GM19043 (cell line): ENCODE results near the gene PLEKHG2.

Source experiments
- ATAC-seq: cut with Tn5 transposase; IDR thresholded peaks from one replicate; pipeline ENCODE4 v1.9.1; 2021; ENCODE audit warnings: low read depth; ENCODE audit not compliant: unreplicated experiment

The PLEKHG2 gene

DNA sequence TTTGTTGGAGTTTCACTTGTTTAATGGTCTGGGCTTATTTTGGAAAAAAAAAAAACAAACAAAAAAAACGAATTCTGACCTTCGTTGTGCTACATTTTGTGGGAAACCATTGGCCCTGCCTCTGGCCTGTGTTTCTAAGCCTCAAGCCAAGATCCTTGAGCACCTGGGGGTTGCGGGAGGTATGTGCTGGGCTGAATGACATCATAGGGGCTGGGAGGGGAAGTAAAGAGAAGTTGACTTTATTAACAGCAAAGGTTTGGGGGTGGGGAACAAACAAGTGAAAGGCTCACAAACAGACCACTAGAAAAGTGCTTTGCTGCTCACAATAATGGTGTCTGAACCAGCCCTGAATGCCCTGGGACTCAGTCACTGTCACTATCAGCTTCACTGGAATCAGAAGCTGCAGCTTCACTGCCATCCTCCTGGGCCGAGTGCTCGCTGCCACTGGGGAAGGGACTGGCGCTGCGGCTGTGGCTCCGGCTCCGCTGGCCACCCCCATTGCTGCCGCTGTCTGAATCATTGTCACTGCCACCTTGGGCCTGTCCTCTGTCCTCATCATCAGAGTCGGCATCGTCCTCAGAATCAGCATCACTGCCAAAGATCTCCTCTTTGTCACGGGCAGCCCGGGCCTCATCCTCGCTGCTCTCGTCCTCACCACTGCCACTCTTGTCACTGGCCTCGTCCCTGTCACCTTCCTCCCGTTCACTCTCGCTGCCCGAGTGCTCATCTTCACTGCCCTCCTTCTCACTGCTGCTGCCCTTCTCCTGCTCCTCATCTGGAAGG is 26.6 kb upstream of the PLEKHG2 start:
- no peak for ATAC-seq

DNA sequence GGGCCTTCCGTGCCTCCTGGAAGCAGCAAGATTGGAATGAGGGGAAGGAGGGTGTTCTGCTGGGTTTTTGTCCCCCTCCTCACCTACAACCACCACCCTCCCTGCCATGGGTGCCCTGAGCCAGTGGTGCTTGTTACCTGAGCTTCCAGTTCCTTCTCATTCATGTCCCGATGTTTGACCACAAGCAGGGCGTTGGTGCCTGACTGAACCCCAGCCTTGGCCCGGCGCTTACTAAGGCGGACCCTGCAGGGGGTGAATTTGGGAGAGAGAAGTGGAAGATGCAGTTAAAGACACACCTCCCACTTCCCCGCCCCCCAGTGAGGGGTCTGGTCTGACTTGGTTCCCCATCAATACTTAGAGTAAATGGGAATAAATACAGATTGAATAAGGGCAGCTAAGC is 25.9 kb upstream of the PLEKHG2 start:
- ATAC-seq: no peak

DNA sequence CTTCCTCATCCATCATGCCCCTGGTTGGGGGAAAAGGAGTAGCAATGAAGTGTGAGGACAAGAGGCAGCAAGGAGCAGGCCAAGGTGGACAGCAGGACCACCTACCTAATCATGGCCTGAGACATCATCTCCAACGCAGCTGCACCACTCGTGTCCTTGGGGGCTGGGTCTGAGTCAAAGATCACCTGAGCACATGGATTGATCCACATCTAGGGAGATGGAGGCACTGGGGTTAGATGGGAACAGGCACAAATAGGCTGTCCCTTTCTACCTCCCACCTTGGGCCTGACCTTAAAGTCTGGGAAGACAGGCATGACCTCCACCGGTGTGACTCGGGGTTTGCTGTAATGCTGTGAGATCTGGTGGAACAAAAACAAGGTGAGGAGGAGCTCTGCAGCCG is 23.8 kb upstream of the PLEKHG2 start:
- no peak for ATAC-seq

DNA sequence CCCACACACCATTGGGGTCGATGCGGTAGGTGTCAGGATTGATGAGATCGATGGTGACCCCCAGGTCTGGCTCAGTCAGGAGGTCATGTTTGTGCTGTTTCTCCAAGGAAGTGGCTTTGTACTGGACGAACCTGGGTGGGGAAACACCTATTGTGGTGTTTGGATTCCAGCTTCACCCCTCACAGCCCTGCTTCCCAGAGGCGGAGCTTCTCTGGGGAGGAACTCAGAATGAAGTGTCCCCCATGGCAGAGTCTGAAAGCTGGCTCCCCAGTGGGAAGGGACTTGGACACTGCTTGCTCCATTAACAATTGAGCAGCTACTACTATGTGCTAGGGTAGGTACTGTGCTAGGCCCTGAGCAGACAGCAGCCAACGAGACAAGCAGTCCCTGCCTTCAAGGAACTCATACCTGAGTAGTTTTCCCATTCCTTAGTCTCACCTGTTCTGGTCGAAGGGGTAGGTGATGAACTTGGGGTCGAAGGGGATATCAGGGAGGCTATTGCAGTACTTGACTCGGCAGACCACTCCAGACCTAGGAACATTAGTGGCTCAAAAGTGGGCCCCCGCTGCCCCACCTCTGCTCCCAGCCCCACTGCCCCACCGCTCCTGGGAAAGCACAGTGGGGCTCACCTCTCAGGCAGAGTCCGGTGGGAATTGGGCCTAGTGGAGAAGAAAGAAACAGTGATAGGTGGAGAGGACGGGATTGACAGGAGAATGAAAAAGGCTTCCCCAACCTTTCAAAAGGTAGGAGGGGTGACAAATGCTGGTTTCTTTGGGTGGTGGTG is 22.6 kb upstream of the PLEKHG2 start:
- no peak for ATAC-seq

DNA sequence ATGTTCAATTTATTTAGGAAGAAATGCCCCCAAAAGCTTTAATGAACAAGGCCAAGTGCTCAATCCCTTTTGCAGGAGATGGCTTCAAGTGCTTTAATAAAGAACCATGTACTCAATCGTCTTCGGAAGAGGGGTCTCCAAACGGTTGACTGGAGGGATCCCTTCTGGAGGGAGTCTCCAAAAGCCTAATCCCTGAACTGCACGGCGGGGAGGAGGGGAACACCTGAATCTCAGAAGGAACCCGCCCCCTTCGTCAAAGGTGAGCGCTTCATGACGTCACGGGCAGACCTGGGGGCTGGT is 22.1 kb upstream of the PLEKHG2 start:
- no peak for ATAC-seq

DNA sequence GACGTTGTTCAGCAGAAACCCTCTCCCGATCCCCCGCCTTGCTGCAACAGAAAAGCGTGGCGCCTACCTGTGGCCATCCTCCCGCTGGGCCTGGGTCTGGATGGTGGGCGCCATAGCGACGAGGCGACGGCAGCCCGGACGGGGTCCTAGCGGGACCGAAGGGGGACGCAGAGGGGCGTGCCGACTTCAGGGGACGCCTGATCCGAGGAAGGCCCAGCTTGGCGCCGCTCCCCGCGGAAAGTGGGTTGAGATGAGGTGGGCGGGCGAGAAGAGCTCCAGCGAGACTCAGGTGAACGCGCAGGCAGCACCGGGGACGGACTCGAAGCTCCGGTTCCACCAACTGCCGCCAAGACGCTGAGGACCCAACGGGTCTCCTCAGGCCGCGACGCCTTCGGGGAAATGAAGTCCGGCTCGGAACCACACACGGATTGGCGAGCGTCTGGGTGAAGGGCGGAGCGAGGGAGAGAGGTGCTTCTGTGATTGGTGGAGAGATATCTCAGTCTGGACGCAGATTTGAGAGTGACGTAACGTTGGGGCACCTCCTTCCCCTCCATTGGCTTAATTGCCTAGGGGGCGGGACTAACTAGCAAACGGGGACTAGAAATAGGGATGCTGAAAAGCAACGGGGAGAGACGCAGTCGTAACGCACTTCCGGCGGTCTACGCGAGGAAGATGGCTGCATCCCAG is 21.6 kb upstream of the PLEKHG2 start, which contains the start of the genes MED29 and PAF1:
Gene MED29, plus strand, starts transcription at position 628 of the 687 bp plus-strand sequence. Its CDS starts 45 bp downstream, at position 673.
Gene PAF1, minus strand, starts transcription at position 356 of the 687 bp plus-strand sequence. Its CDS starts 242 bp downstream, at position 114.
- peak; percentile 78 for ATAC-seq

DNA sequence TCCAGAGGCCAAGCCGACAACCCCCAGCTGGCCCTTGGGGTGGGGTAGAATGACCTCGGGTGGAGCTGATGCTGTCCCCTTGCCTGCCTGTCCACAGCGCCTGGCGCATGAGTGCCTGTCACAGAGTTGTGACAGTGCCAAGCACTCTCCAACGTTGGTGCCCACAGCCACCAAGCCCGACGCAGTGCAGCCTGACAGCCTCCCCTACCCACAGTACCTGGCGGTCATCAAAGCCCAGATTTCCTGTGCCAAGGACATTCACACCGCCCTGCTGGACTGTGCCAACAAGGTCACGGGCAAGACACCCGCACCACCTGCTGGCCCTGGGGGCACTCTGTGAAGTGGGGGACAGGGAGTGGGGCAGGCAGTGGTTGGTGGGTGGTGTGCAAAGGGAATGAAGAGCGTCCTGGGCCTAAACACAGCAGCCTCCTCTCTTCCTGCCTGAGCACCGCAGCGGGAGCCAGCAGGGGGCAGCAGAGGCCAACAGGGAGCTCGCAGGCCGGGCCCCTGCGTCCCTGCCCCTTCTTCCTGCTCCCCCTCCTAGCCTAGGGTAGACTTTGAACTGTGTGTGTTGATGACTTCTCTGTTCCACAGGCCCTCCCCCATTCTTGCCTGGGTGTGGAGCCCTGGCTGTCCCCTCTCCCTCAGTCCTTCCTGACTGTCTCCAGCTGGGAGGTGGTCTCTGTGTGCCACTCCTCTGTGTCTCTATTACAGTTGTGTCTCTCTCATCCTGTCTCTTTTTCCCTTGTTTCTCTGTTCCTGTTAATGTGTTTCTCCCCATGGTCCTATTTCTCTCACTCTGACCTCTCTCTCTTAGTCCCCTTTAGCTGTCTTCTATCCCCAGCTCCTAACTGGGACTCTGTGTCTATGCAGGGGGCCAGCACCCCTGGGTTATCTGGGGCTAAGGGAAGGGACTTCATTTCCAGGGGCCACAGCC is 14.8 kb upstream of the PLEKHG2 start:
- peak; percentile 54 for ATAC-seq

DNA sequence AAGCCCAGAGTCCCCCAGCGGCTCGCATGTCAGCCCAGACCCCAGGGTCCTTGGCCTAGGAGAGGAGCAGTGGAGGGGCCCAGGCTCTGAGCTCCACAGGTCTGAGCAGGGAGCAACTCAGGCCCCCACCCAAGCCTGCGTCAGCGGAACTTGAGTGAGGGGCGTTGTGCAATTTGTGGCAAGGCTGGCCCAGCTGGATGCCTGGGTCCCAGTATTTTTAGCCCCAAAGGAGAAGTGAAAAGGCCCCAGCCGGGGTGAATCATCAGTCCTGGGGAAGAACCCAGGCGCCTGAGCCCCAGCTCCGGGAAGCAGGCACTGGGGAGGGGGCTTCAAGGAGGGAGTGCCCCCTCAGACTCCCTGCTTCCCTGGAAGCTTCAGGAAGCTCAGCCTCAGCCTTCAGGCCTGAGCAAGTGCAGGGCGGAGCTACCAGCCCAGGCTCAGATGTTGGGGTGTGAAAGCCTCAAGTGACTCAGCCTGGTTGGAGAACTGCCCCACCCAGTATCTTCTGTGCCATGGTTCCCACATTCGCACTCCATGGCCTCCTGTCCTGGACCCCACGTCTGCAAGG is 14.1 kb upstream of the PLEKHG2 start:
- no peak for ATAC-seq

GRCh38 chr19:39399668-39400050 is 12.8 kb upstream of the PLEKHG2 start:
- ATAC-seq: no peak

GRCh38 chr19:39400061-39400460 is 12.4 kb upstream of the PLEKHG2 start:
- ATAC-seq: no peak

DNA sequence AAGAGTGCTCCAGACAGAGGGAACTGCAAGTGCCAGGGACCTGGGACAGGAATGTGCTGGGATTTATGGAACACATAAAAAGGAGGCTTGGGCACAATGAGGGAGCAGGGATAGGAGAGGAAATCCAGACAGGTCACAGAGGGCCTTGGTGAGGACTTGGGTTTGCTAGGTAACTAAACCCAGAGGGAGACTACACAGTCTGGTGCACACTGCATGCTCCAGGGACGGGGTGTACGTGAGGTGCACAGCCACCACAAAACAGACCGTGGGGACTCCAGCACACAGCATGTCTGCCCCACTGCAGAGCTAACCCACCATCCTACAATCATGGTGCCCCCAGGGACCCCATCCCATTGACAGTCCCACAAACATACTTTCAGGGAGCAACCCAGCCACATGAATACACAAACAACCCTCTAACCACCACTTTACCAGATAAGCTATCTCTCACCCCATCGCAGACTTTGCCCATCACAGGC is 11.4 kb upstream of the PLEKHG2 start:
- no peak for ATAC-seq

DNA sequence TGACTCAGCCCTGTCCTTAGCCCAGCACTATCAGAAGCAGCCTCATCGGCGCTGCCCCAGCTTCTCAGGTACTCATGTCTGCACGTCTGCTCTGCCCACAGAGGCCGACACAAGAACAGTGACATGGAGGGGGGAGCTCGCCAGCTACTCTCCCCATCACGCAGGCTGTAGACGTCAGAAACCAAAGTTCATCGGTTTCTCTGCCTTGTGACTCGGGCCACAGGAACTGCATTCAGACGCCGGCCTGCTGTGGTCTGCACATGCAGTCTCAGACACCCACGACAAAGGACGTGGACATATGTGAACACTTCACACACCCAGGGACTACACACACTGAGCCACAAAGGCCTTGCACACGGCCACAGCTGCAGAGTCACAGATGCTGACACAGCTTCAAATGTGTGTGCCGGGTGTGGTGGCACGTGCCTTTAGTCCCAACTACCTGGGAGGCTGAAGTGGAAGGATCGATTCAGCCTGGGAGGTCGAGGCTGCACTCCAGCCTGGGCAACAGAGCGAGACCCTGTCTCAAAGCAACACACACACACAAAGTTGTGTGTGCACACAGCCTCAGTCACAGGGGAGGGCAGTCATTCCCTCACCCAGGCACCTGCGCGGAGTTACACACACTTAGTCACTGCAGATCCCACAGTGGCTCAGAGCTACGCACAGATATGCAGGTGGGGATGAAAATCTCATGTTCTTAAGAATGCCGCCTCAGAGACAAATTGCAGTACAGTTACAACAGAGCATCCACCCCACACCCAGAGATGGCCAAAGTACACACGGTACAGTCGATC is 10.7 kb upstream of the PLEKHG2 start:
- ATAC-seq: no peak

GRCh38 chr19:39402346-39403300 is 9.8 kb upstream of the PLEKHG2 start:
- ATAC-seq: no peak

GRCh38 chr19:39403331-39404312 is 8.8 kb upstream of the PLEKHG2 start:
- no peak for ATAC-seq

DNA sequence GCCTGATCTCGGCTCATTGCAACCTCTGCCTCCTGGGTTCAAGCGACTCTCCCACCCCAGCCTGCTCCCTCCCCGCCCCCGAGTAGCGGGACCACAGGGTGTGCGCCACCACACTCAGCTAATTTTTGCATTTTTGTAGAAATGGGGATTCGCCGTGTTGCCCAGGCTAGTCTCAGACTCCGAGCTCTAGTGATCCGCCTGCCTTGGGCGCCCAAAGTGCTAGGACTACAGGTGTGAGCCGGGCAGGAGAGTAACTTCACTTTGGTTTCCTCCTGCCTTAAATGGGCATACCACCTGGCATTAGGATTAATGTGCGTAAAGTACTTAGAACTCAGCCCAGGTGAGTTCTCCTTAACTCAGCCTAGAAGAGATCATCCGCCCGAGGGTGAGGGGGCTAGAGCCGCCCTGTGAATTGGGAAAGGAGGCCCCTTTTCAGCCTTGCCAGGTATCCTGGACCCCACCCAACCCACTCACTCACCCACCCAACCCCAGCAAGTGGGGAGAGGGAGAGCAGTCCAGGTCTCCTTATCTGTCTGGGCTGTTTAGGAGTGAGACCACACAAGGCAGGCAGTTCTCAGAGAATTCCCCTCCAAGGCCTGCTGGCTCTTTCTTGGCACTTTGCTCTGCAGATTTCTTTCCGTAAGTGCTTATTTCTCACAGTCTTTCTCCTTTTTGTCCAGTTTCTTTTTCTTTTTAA is 7.1 kb upstream of the PLEKHG2 start:
- ATAC-seq: no peak
